H1 (cell line): ENCODE data around the gene L3MBTL3. TPM values are rescaled to one million over a fixed set of nuclear protein-coding genes. Genes with fewer than 3 reads are reported as not detected.

Experiments used
- CTCF ChIA-PET: fragments of 300-600 bp; sonication (Branson Sonifier 250); formaldehyde crosslinking; loops from one replicate; lab custom pipeline; 2021; ENCODE audit not compliant: partially characterized antibody; lab: Charles Lee
- POLR2A ChIA-PET: fragments of 300-600 bp; sonication (Branson Sonifier 250); formaldehyde crosslinking; loops from one replicate; lab custom pipeline; 2021; ENCODE audit warnings: inconsistent platforms; ENCODE audit not compliant: partially characterized antibody; lab: Charles Lee
- DNase-seq, 2 experiments: peaks; one replicate each; pipeline versions ENCODE4 v3.0.0 to v3.0.0-alpha.2; 2010 to 2022; ENCODE audit warnings: low spot score in 2 of 2, low read depth in 1 of 2, mixed read lengths in 1 of 2
- FAIRE-seq: peaks from 2 replicates; lab custom pipeline; 2011; peaks lifted over from hg19 to GRCh38; lab: Jason Lieb, UNC
- H2AFZ ChIP-seq: 2 replicates; pipeline ENCODE4 v1.8.1; 2012; ENCODE audit warnings: low read length, inconsistent platforms
- H2AK5ac ChIP-seq: 2 replicates; pipeline ENCODE4 v1.6.1; 2013; ENCODE audit warnings: low read depth, low read length
- H2BK120ac ChIP-seq: replicated peaks from 2 replicates; pipeline ENCODE3; 2013; ENCODE audit warnings: low read depth, low read length, inconsistent platforms
- H2BK12ac ChIP-seq: 2 replicates; pipeline ENCODE4 v1.6.1; 2013; ENCODE audit warnings: low read depth, low read length
- H2BK15ac ChIP-seq: 2 replicates; pipeline ENCODE4 v1.6.1; 2013; ENCODE audit warnings: low read length
- H2BK20ac ChIP-seq: 2 replicates; pipeline ENCODE4 v1.6.1; 2013; ENCODE audit warnings: low read length
- H2BK5ac ChIP-seq: 2 replicates; pipeline ENCODE4 v1.6.1; 2013; ENCODE audit warnings: low read depth, low read length
- H3K14ac ChIP-seq: 2 replicates; pipeline ENCODE4 v1.6.1; 2013; ENCODE audit warnings: inconsistent platforms; ENCODE audit not compliant: insufficient read length
- H3K18ac ChIP-seq: 2 replicates; pipeline ENCODE4 v1.6.1; 2013; ENCODE audit warnings: low read length; ENCODE audit errors: extremely low read depth
- H3K23ac ChIP-seq: 2 replicates; pipeline ENCODE4 v1.6.1; 2013; ENCODE audit warnings: inconsistent platforms; ENCODE audit not compliant: insufficient read length
- H3K23me2 ChIP-seq: 2 replicates; pipeline ENCODE4 v1.6.1; 2013; ENCODE audit warnings: low read depth, low read length
- H3K27ac ChIP-seq: 2 replicates; pipeline ENCODE4 v1.6.1; 2011; ENCODE audit warnings: low read depth, low read length, inconsistent platforms
- H3K27me3 ChIP-seq, 4 experiments: replicated peaks in 1 of 4; 1 replicate in 1 of 4; 2 replicates in 3 of 4; pipeline versions ENCODE4 v1.6.1 to v1.8.1; 2011 to 2013; ENCODE audit warnings: low read length in 3 of 4, mild to moderate bottlenecking in 3 of 4, inconsistent platforms in 2 of 4, mixed read lengths in 2 of 4, moderate library complexity in 1 of 4; ENCODE audit not compliant: control insufficient read depth in 3 of 4, insufficient read depth in 3 of 4; ENCODE audit errors: extremely low read depth in 1 of 4
- H3K36me3 ChIP-seq, 4 experiments: 2 replicates each; pipeline versions ENCODE4 v1.6.1 to v1.8.1; 2011 to 2013; ENCODE audit warnings: mild to moderate bottlenecking in 4 of 4, low read length in 3 of 4, moderate library complexity in 2 of 4, control low read depth in 1 of 4, inconsistent platforms in 1 of 4; ENCODE audit not compliant: insufficient read depth in 4 of 4, control insufficient read depth in 2 of 4
- H3K4ac ChIP-seq: replicated peaks from 2 replicates; pipeline ENCODE3; 2013; ENCODE audit warnings: low read length, low read depth, mixed read lengths, inconsistent platforms; ENCODE audit not compliant: insufficient read length
- H3K4me1 ChIP-seq, 4 experiments: replicated peaks in 1 of 4; 1 replicate in 1 of 4; 2 replicates in 3 of 4; pipeline versions ENCODE4 v1.6.1 to v1.8.1; 2011 to 2013; ENCODE audit warnings: low read length in 3 of 4, inconsistent platforms in 2 of 4, mixed read lengths in 1 of 4; ENCODE audit not compliant: insufficient read depth in 4 of 4, control insufficient read depth in 3 of 4
- H3K4me2 ChIP-seq, 2 experiments: 2 replicates each; pipeline versions ENCODE4 v1.6.1 to v1.8.1; 2011 to 2013; ENCODE audit warnings: low read depth in 2 of 2, low read length in 2 of 2, control low read depth in 1 of 2, inconsistent platforms in 1 of 2, mild to moderate bottlenecking in 1 of 2; ENCODE audit not compliant: insufficient read depth in 1 of 2
- H3K4me3 ChIP-seq, 4 experiments: fragments of 200-600, 300-600 bp in 1 of 4; sonication (generic), shearing (Covaris generic), sonication (Bioruptor Twin) in 1 of 4; 2 replicates each; pipeline versions ENCODE4 v1.5.1 to v1.8.1; 2011 to 2016; ENCODE audit warnings: low read length in 4 of 4, low read depth in 3 of 4, control low read depth in 2 of 4, inconsistent platforms in 2 of 4, mild to moderate bottlenecking in 2 of 4, mixed read lengths in 1 of 4, moderate library complexity in 1 of 4; ENCODE audit not compliant: insufficient read depth in 2 of 4; ENCODE audit errors: extremely low read depth in 1 of 4
- H3K56ac ChIP-seq: replicated peaks from 2 replicates; pipeline ENCODE3; 2013; ENCODE audit warnings: low read depth, mild to moderate bottlenecking, mixed read lengths, low read length, inconsistent platforms; ENCODE audit not compliant: insufficient read length
- H3K79me1 ChIP-seq: 2 replicates; pipeline ENCODE4 v1.6.1; 2013; ENCODE audit warnings: low read depth, low read length, control low read depth
- H3K79me2 ChIP-seq, 2 experiments: 2 replicates each; pipeline versions ENCODE4 v1.6.1 to v1.8.1; 2012 to 2013; ENCODE audit warnings: low read length in 2 of 2, mild to moderate bottlenecking in 2 of 2, inconsistent platforms in 1 of 2; ENCODE audit not compliant: insufficient read depth in 2 of 2, control insufficient read depth in 1 of 2
- H3K9ac ChIP-seq, 4 experiments: replicated peaks in 1 of 4; 1 replicate in 1 of 4; 2 replicates in 3 of 4; pipeline versions ENCODE4 v1.6.1 to v1.8.1; 2011 to 2013; ENCODE audit warnings: low read depth in 3 of 4, low read length in 3 of 4, control low read depth in 2 of 4, mild to moderate bottlenecking in 2 of 4, moderate library complexity in 2 of 4, inconsistent platforms in 1 of 4; ENCODE audit errors: extremely low read depth in 1 of 4
- H3K9me3 ChIP-seq, 2 experiments: 2 replicates each; pipeline versions ENCODE4 v1.6.1 to v1.8.1; 2012 to 2013; ENCODE audit warnings: mild to moderate bottlenecking in 2 of 2, moderate library complexity in 2 of 2, control low read depth in 1 of 2, inconsistent platforms in 1 of 2, low read depth in 1 of 2, low read length in 1 of 2, mixed read lengths in 1 of 2; ENCODE audit not compliant: insufficient read depth in 2 of 2
- H4K20me1 ChIP-seq, 2 experiments: replicated peaks in 1 of 2; 2 replicates each; pipeline versions ENCODE3 to v1.8.1; 2011 to 2013; ENCODE audit warnings: inconsistent platforms in 2 of 2, low read length in 2 of 2, mild to moderate bottlenecking in 1 of 2; ENCODE audit not compliant: insufficient read depth in 2 of 2, control insufficient read depth in 1 of 2
- H4K5ac ChIP-seq: 2 replicates; pipeline ENCODE4 v1.6.1; 2013; ENCODE audit warnings: low read length, low read depth, mixed read lengths, inconsistent platforms; ENCODE audit not compliant: insufficient read length
- H4K8ac ChIP-seq: 2 replicates; pipeline ENCODE4 v1.8.0; 2013; ENCODE audit warnings: mild to moderate bottlenecking, moderate library complexity, low read length, inconsistent platforms; ENCODE audit not compliant: insufficient read depth; ENCODE audit errors: extremely low read depth
- H4K91ac ChIP-seq: replicated peaks from 2 replicates; pipeline ENCODE3; 2013; ENCODE audit warnings: low read length, mixed read lengths, inconsistent platforms; ENCODE audit not compliant: insufficient read length
- CREB1 ChIP-seq: IDR thresholded peaks from 2 replicates; pipeline ENCODE4 v1.6.1; 2012; ENCODE audit warnings: inconsistent platforms
- EGR1 ChIP-seq: IDR thresholded peaks from 2 replicates; pipeline ENCODE4 v1.6.1; 2011; ENCODE audit warnings: low read depth, low read length, borderline replicate concordance
- KDM4A ChIP-seq: IDR thresholded peaks from one replicate; pipeline ENCODE4 v1.7.1; 2012; ENCODE audit warnings: low read depth, mild to moderate bottlenecking, moderate library complexity, low read length, inconsistent platforms; ENCODE audit not compliant: severe bottlenecking
- KDM5A ChIP-seq: fragments of 200-600 bp; IDR thresholded peaks from 2 replicates; pipeline ENCODE4 v1.7.1; 2012; ENCODE audit warnings: mild to moderate bottlenecking, low read length, inconsistent platforms, mixed read lengths
- NANOG ChIP-seq: IDR thresholded peaks from 2 replicates; pipeline ENCODE4 v1.6.1; 2011; ENCODE audit warnings: low read length, low read depth, mild to moderate bottlenecking, inconsistent platforms; ENCODE audit not compliant: insufficient read depth, poor library complexity, severe bottlenecking
- RAD21 ChIP-seq, 2 experiments: IDR thresholded peaks in 1 of 2; conservative IDR thresholded peaks in 1 of 2; 2 replicates each; pipeline ENCODE4 v1.6.1; 2011; ENCODE audit warnings: low read depth in 2 of 2, low read length in 2 of 2, improper control_type of control experiment in 1 of 2, inconsistent platforms in 1 of 2, mild to moderate bottlenecking in 1 of 2, moderate library complexity in 1 of 2
- SP2 ChIP-seq: IDR thresholded peaks from 2 replicates; pipeline ENCODE4 v1.6.1; 2012; ENCODE audit warnings: mild to moderate bottlenecking, low read length, inconsistent platforms
- TAF1 ChIP-seq: IDR thresholded peaks from 2 replicates; pipeline ENCODE4 v1.6.1; 2011; ENCODE audit warnings: mild to moderate bottlenecking, low read depth, low read length
- USF2 ChIP-seq: IDR thresholded peaks from 2 replicates; pipeline ENCODE4 v1.6.1; 2011; ENCODE audit warnings: low read length, improper control_type of control experiment
- ZNF274 ChIP-seq: IDR thresholded peaks from 2 replicates; pipeline ENCODE4 v1.7.0; 2012; ENCODE audit warnings: low read length, borderline replicate concordance; ENCODE audit errors: extremely low read depth
- WGBS, 2 experiments: shearing (Covaris generic) in 1 of 2; methylation state at CpG; one replicate each; pipeline versions ENCODE4 v1.1.6 to v1.1.7; 2013 to 2015; ENCODE audit warnings: low lambda C conversion rate in 2 of 2, mixed read lengths in 2 of 2, inconsistent platforms in 1 of 2, low coverage in 1 of 2, missing lambda C conversion rate in 1 of 2; ENCODE audit not compliant: insufficient replicate concordance in 2 of 2, insufficient coverage in 1 of 2, insufficient read length in 1 of 2; ENCODE audit errors: extremely low coverage in 1 of 2, missing lambda C conversion rate in 1 of 2; 5-methylcytosine and 5-hydroxymethylcytosine counted together
- polyA plus RNA-seq, 7 experiments: library from polyadenylated mRNA; depleted of rRNA in 3 of 7; stranded (reverse) in 5 of 7; unstranded in 2 of 7; fragments of >200 nt in 5 of 7; fragments of 200-250 nt in 2 of 7; gene quantifications; 1 replicate in 5 of 7; 2 replicates in 1 of 7; 4 replicates in 1 of 7; pipeline versions ENCODE4 v1.2.1 to v1.2.3, GENCODE V29; 2011 to 2013; ENCODE audit warnings: missing spikeins in 2 of 7, mixed read lengths in 2 of 7
- total RNA-seq: library from RNA; stranded (reverse); fragmentation: NEBNext Ultra II Directional; extraction: Animal tissue kit (Norgen Biotek cat#: 25700); gene quantifications from 2 replicates; pipeline ENCODE4 v1.2.1, GENCODE V29; 2021
- TF ChIP-seq, protein P1 (sequence below): IDR thresholded peaks from 2 replicates; pipeline ENCODE4 v1.6.1; 2012; ENCODE audit warnings: low read length, inconsistent platforms

L3MBTL3 gene
- total and polyA plus RNA-seq, 2 of the 8 experiments (the other 6 are each of a cell fraction or from before 2014, with no cell fraction given), result 3.9 to 17.2 TPM

- H2AFZ ChIP-seq, result no peak overlapping the region
- no peaks in the 10 kb centered on the region for H3K9me3 ChIP-seq
- no peak overlapping the region for H3K4ac ChIP-seq
- H4K20me1 ChIP-seq, result no peaks in the 10 kb centered on the region
- 94% methylated on average over 1 of the region's 1 CpG; no CpG with 5 or more reads in 1 of the 2 experiments for WGBS, 2 experiments
- H3K79me2 ChIP-seq, result no peaks in the 10 kb centered on the region
- no peak overlapping the region for H2AK5ac ChIP-seq
- H4K8ac ChIP-seq, result no peak overlapping the region
- DNase-seq (no peak), FAIRE-seq (no peak)
- no peaks in the 10 kb centered on the region for H3K79me1 ChIP-seq
- no peaks in the 10 kb centered on the region for H3K27me3 ChIP-seq
- no peaks in the 10 kb centered on the region for H3K4me1 ChIP-seq
- H3K27ac ChIP-seq, result no peak overlapping the region
- H2BK120ac ChIP-seq, result no peak overlapping the region
- H4K5ac ChIP-seq, result no peak overlapping the region
- no peak overlapping the region for H3K56ac ChIP-seq
- no peak overlapping the region for H2BK15ac ChIP-seq
- H4K91ac ChIP-seq, result no peak overlapping the region
- no peaks in the 10 kb centered on the region for H3K36me3 ChIP-seq
- no peak overlapping the region for H3K4me2 ChIP-seq
- H3K23me2 ChIP-seq, result no peaks in the 10 kb centered on the region
- ChIA-PET POLR2A (interaction anchor here (1.5 kb wide), 1 partner anchor 10 kb away, joined by 5 read pairs; no protein-coding TSS in a partner anchor), CTCF (no interaction called here)
- no peak overlapping the region for H3K9ac ChIP-seq
- no peak overlapping the region for H2BK5ac ChIP-seq
- no peak overlapping the region for H3K14ac ChIP-seq
- no peak overlapping the region for H3K23ac ChIP-seq
- H2BK12ac ChIP-seq, result no peak overlapping the region
- H2BK20ac ChIP-seq, result no peak overlapping the region
- H3K4me3 ChIP-seq, result no peak overlapping the region
- H3K18ac ChIP-seq, result no peak overlapping the region
- TF ChIP-seq, protein P1, sequence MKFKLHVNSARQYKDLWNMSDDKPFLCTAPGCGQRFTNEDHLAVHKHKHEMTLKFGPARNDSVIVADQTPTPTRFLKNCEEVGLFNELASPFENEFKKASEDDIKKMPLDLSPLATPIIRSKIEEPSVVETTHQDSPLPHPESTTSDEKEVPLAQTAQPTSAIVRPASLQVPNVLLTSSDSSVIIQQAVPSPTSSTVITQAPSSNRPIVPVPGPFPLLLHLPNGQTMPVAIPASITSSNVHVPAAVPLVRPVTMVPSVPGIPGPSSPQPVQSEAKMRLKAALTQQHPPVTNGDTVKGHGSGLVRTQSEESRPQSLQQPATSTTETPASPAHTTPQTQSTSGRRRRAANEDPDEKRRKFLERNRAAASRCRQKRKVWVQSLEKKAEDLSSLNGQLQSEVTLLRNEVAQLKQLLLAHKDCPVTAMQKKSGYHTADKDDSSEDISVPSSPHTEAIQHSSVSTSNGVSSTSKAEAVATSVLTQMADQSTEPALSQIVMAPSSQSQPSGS, result no peak
- TF ChIP-seq NANOG, result no peak
- no peak for TF ChIP-seq CREB1
- no peak for TF ChIP-seq SP2
- no peak for TF ChIP-seq KDM4A
- no peak for TF ChIP-seq USF2
- TF ChIP-seq RAD21 (IDR thresholded peaks at IDR 0.05 in 1 of 2, conservative IDR thresholded peaks at IDR 0.05 in 1 of 2; ENCODE audit: low read depth in 2 of 2, low read length in 2 of 2), result no peak
- no peak for TF ChIP-seq TAF1
- no peak for TF ChIP-seq ZNF274
- no peak for TF ChIP-seq EGR1
- TF ChIP-seq KDM5A, result no peak
Measured at GRCh38 chr6:130176378-130176777, 158.0 kb downstream of the L3MBTL3 start.
